ENCODE results near the gene FRMD8. TPM values are rescaled to one million over a fixed set of nuclear protein-coding genes. Genes with fewer than 3 reads are reported as not detected.

Gene FRMD8
- total RNA-seq, 6 donors from 2014 or later = 31.4 to 77.5 (median 45.8) TPM

GRCh38 chr11:65430406-65431217 is 44.2 kb downstream of the FRMD8 start:
- Histone ChIP-seq H3K4me3 (peak overlapping the region; percentile 0 to 79 (median 42)), H3K36me3 (peaks cover 13 to 81% (median 22%) of the 10 kb centered on the region in 4 donors), H3K27ac (peak overlapping the region; percentile 97 to 100 (median 100)), H3K27me3 (no peaks in the 10 kb centered on the region), H3K4me1 (peaks cover 59 to 89% (median 73%) of the 10 kb centered on the region in 4 donors), H3K9me3 (no peaks in the 10 kb centered on the region)
- DNase-seq (peak in 1 of 2 donors; percentile 21), ATAC-seq (ENCODE audit: low FRiP score in 2 of 2) (no peak)
- 19 to 22% methylated on average over 6 of the region's 6 CpGs for whole genome bisulfite sequencing, 2 donors
- TF ChIP-seq POLR2AphosphoS5 (IDR thresholded peaks at IDR 0.05) (peak in 1 of 2 donors; percentile 3), CTCF (IDR thresholded peaks at IDR 0.05) (no peak), EP300 (IDR thresholded peaks at IDR 0.05) (no peak), POLR2A (IDR thresholded peaks at IDR 0.05) (no peak)

GRCh38 chr11:65431451-65432099 is 45.1 kb downstream of the FRMD8 start:
- H3K27ac ChIP-seq = peak overlapping the region; percentile 97 to 100 (median 100)
- no peak for ATAC-seq (ENCODE audit: low FRiP score in 2 of 2)

GRCh38 chr11:65432100-65432650 is 45.7 kb downstream of the FRMD8 start:
- H3K9me3 ChIP-seq = no peaks in the 10 kb centered on the region
- peak overlapping the region in 1 of 4 donors; percentile 66 for H3K4me3 ChIP-seq
- DNase-seq (no peak), ATAC-seq (ENCODE audit: low FRiP score in 2 of 2) (no peak)
- TF ChIP-seq POLR2AphosphoS5 (IDR thresholded peaks at IDR 0.05) = no peak
- no peak for TF ChIP-seq EP300 (IDR thresholded peaks at IDR 0.05)
- H3K4me1 ChIP-seq = peaks cover 72 to 96% (median 85%) of the 10 kb centered on the region in 4 donors
- peaks cover 17 to 81% (median 29%) of the 10 kb centered on the region in 4 donors for H3K36me3 ChIP-seq
- no peaks in the 10 kb centered on the region for H3K27me3 ChIP-seq
- 72 to 75% methylated on average over 2 of the region's 2 CpGs for WGBS, 2 donors
- H3K27ac ChIP-seq = peak overlapping the region in 3 of 4 donors; percentile 97 to 100 (median 100)

More at GRCh38 chr11:65431451-65432099, 45.1 kb downstream of the FRMD8 start:
- TF ChIP-seq EP300 (IDR thresholded peaks at IDR 0.05) (no peak), POLR2A (IDR thresholded peaks at IDR 0.05) (peak in 1 of 4 donors; percentile 33), CTCF (IDR thresholded peaks at IDR 0.05) (no peak), POLR2AphosphoS5 (IDR thresholded peaks at IDR 0.05) (peak in 1 of 2 donors; percentile 66)
- Histone ChIP-seq H3K9me3 (no peaks in the 10 kb centered on the region), H3K27me3 (no peaks in the 10 kb centered on the region), H3K36me3 (peaks cover 17 to 81% (median 30%) of the 10 kb centered on the region in 4 donors), H3K4me1 (peaks cover 68 to 98% (median 83%) of the 10 kb centered on the region in 4 donors), H3K4me3 (peak overlapping the region in 2 of 4 donors; percentile 66 to 79)
- 40 to 42% methylated on average over 4 of the region's 4 CpGs for WGBS, 2 donors
- peak in 1 of 2 donors; percentile 24 for DNase-seq

- peaks cover 74 to 96% (median 84%) of the 10 kb centered on the region in 4 donors for H3K4me1 ChIP-seq
- no peak for ATAC-seq (ENCODE audit: low FRiP score in 2 of 2)
- H3K4me3 ChIP-seq = peak overlapping the region in 1 of 4 donors; percentile 13
- WGBS, 2 donors = 88 to 100% methylated on average over 1 of the region's 1 CpG
- TF ChIP-seq CTCF (IDR thresholded peaks at IDR 0.05) (peak in 4 of 6 experiments; percentile 11 to 22 (median 14)), POLR2AphosphoS5 (IDR thresholded peaks at IDR 0.05) (peak in 1 of 2 donors; percentile 43), EP300 (IDR thresholded peaks at IDR 0.05) (no peak), POLR2A (IDR thresholded peaks at IDR 0.05) (peak in 1 of 4 donors; percentile 60)
- H3K9me3 ChIP-seq = no peaks in the 10 kb centered on the region
- H3K36me3 ChIP-seq = peaks cover 21 to 81% (median 35%) of the 10 kb centered on the region in 4 donors
- H3K27me3 ChIP-seq = no peaks in the 10 kb centered on the region
- H3K27ac ChIP-seq = peak overlapping the region in 3 of 4 donors; percentile 97 to 100 (median 100)
- no peak for DNase-seq
These were observed 46.5 kb downstream of the FRMD8 start for GRCh38 chr11:65432686-65433582.
